Activated T-helper 17 cell treated with anti-CD3 and anti-CD28 coated beads, Interleukin-2, amount 50 U/mL, for 72 hours (primary cell): ENCODE results near the gene C2orf74. TPM values are rescaled to one million over a fixed set of nuclear protein-coding genes. Genes with fewer than 3 reads are reported as not detected.

ENCODE experiments used
- ATAC-seq: fragments of 150-1000 bp; cut with Tn5 transposase; replicated peaks from 2 replicates; pipeline ENCODE4 v1.10.0; 2021; ENCODE audit warnings: mild to moderate bottlenecking, moderate library complexity
- H3K27ac Mint-ChIP-seq: one replicate; pipeline ENCODE4 v1.8.0; 2022; ENCODE audit warnings: mixed read lengths
- H3K27me3 Mint-ChIP-seq: one replicate; pipeline ENCODE4 v1.8.0; 2022; ENCODE audit warnings: mixed read lengths
- H3K36me3 Mint-ChIP-seq: one replicate; pipeline ENCODE4 v1.8.0; 2022; ENCODE audit warnings: low read depth, mild to moderate bottlenecking, mixed read lengths
- H3K4me1 Mint-ChIP-seq: one replicate; pipeline ENCODE4 v1.8.0; 2022; ENCODE audit warnings: mixed read lengths
- H3K4me3 Mint-ChIP-seq: one replicate; pipeline ENCODE4 v1.8.0; 2022; ENCODE audit warnings: mild to moderate bottlenecking, mixed read lengths
- H3K9me3 Mint-ChIP-seq: one replicate; pipeline ENCODE4 v1.8.0; 2022; ENCODE audit warnings: mixed read lengths
- total RNA-seq, 2 donors: library from RNA; stranded (reverse); gene quantifications; one replicate each; pipeline ENCODE4 v1.2.3, GENCODE V29; 2022

The C2orf74 gene
- total RNA-seq, 2 donors from 2014 or later, result 10.5 to 11.8 TPM

- Mint-ChIP-seq H3K4me1 (peaks cover 5% of the 10 kb centered on the region), H3K36me3 (peaks cover 71% of the 10 kb centered on the region), H3K4me3 (no peak overlapping the region), H3K27ac (no peak overlapping the region), H3K9me3 (no peaks in the 10 kb centered on the region), H3K27me3 (no peaks in the 10 kb centered on the region)
- ATAC-seq, result no peak
These were observed 52.2 kb downstream of the C2orf74 start for GRCh38 chr2:61214171-61214570.

Other genes with a start within 250 kb of the C2orf74 start
- 10 to 100 TPM; 17.1 to 25.1 TPM for gene PEX13, start 144.5 kb upstream of the C2orf74 start, total RNA-seq
- gene PUS10, start 143.9 kb upstream of the C2orf74 start, total RNA-seq, result 1 to 10 TPM; 5.1 to 5.7 TPM
- gene SANBR, start 96.3 kb upstream of the C2orf74 start, total RNA-seq, result 1 to 10 TPM; 4.0 to 6.1 TPM